EH (cell line): Measurements from ENCODE around the gene KCNQ1.

Source experiments
- DNase-seq: peaks from one replicate; pipeline ENCODE4 v3.0.0-alpha.2; 2015; ENCODE audit warnings: low read depth

Gene KCNQ1

DNA sequence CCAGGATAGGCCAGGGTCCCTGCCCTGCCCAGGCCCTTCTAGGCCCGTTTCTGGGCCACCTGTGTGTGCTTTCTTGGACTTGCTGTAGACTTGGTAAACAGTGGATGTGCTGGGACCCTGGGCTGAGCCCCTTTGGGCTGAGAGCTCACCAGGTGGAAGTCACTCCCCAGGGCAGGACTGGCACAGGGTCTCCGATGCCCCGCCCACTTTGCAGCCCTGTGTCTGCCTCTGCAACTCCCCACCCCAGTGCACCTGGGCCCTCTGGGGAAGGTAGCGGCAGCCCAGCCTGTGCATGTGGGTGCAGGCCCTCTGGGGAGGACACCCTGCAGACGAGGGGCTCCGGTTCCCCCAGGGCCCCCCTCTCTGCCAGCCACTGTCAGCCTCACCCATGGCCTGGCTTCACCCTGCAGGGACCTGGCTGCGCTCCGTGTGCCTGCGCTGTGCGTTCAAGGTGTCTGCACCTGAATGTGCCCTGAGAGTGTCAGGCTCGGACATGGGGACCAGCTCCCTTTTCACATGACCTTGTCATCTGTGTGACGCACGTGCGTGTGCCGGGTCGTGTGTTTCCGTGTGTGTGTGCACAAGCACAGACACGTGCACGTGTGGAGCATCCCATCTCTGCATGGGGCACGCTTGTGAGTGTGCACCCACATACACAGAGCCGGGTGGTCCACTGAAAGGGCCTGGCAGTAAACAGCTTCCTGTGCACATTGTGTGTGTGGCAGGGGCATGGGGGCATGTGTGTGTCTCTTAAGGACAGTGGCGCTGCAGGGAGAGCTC lies 136.5 kb downstream of the KCNQ1 start:
- DNase-seq, result no peak

GRCh38 chr11:2581931-2582350 lies 137.1 kb downstream of the KCNQ1 start:
- no peak for DNase-seq

- no peak for DNase-seq
Measured at GRCh38 chr11:2582351-2582945, 137.6 kb downstream of the KCNQ1 start.

- no peak for DNase-seq
Measured at GRCh38 chr11:2582946-2583604, 138.3 kb downstream of the KCNQ1 start.

DNA sequence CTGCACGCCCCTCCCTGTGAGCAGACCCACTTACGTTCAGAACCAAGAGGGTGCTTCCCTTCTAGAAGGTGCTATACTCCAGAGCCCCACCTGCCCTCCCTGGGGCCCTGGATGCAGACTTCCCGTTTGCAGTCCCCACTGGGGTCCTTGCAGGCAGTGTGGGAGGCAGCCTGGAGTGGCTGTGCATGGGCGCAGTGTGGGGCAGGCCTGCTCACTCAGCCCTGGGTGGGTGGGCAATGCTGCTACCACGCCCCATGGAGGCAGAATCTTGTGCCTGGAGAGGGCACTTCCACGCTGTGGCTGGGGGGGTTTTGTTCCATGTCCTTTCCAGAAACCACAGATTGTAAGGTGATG lies 138.8 kb downstream of the KCNQ1 start:
- DNase-seq, result no peak

- no peak for DNase-seq
Measured at GRCh38 chr11:2584434-2584811, 139.6 kb downstream of the KCNQ1 start.

DNA sequence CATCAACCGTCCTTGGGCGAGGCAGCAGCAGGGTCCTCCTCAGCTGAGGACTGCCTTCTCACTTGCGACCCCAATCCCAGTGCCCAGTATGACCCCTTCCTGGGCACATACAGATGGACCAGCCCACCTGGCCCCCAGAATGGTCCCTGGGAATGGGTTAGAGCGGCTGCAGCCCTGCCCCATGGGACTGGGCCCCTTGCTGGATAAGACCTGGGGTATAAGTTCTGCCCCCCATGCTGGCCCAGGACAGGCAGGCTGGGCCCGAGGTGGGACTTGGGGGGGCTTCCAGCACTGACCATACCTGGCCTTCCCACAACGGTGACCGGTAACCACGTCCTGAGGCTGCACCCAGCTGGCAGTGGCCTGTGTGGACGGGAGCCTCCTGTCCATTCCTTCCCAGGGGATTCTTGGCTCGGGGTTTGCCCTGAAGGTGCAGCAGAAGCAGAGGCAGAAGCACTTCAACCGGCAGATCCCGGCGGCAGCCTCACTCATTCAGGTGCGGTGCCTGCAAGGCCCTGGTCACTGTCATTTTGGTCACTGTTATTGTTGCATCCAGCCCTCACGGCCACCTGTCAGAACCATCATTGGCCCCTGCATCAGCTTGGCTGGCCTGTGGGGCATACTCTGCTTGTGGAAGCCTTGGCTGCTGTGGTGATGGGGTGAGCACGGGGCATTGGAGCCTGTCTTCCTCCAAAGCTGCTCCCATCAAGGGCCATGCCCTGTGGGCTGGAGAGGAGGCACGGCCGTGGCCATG lies 140.2 kb downstream of the KCNQ1 start:
- DNase-seq, result no peak

DNA sequence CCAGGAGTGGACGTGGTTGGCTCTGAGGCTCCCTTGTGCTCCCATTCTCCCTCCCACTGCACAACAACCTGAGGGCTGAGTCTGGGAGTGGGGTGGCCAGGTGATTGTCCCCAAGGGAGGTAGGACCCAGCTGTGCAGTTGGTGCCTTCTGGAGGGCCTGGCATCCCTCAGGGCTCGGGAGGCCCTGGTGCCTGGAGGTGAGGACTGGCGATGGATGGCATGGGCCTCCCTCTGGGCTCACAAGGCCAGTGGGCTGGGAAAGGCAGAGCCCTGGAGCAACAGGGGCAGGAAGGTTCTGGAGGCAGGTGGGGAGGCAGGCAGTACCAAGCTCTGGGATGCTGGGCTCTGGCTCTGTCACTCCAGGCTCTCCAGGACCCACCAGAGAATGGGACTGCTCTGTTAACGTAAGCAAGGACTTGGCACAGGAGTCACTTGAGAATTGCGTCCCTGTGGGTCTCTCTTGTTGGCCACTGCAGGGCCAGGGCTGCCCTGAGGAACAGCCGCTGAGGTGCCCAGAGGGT lies 140.8 kb downstream of the KCNQ1 start:
- DNase-seq, result no peak

DNA sequence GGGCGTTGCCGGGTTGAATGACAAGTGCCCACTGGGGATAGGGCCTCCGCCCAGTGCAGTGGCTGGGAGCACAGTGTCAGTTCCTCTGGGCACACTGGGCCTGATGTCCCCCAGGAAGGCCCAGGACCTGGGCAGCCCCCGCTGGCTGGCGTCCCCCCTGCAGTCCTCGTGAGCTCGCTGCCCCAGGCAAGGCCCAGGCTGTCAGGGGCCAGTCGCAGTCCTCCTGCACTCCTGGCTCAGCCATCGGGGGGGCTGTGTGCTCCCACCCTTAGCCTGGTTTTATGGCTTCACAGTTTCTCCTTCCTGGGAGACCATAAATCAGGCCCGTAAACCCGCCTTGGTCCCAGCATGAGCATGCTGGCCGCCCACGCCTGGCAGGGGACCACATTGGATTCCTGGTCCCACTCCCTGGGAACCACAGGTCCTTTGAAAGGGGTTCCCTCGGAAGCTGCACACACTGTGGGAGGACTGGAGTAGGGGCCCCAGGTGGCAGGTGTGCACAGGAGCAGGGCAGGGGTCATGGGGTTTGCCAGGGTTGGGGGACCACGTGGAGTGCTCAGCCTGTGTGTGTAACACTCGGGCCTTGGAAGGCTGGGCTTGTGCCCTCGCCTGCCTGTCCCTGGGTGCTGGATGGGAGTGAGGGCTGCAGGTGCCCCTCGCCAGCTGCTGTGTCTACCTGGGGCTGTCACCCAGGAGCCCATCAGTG lies 141.4 kb downstream of the KCNQ1 start:
- no peak for DNase-seq

GRCh38 chr11:2586793-2587131 lies 142.0 kb downstream of the KCNQ1 start:
- no peak for DNase-seq

DNA sequence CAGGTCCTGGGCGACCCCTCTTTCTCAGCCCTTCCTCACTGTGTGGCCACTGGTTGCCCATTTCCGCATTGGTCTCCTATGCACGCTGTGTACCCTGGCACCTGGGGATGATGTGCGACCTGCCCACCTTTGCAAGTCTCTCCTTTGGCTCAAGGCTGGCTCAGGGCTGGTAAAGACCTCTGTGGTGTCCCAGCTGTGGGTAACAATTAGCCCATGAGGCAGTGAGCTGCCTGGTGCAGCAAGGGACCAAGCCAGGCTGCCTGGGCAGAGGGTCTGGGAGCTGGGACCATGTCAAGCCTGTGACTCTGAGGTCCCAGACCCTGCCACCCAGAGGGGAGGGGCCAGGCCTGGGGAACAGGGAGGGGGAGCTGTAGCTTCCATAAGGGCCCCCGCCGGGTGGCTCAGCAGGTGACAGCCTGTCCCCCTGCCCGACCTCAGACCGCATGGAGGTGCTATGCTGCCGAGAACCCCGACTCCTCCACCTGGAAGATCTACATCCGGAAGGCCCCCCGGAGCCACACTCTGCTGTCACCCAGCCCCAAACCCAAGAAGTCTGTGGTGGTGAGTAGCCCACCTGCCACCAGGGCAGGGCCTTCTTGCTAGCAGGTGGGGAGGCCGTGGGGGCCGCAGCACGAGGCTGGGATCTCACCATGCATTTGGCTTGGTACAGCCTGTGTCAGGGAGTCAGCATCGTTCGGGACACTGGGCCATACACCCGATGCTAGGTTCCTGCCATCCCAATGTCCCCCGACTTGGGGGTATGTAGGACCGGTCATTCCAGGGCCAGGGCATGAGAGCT lies 142.5 kb downstream of the KCNQ1 start:
- DNase-seq, result no peak

- DNase-seq, result no peak
Measured at GRCh38 chr11:2587976-2588748, 143.4 kb downstream of the KCNQ1 start.

- no peak for DNase-seq
Measured at GRCh38 chr11:2588809-2589537, 144.2 kb downstream of the KCNQ1 start.

DNA sequence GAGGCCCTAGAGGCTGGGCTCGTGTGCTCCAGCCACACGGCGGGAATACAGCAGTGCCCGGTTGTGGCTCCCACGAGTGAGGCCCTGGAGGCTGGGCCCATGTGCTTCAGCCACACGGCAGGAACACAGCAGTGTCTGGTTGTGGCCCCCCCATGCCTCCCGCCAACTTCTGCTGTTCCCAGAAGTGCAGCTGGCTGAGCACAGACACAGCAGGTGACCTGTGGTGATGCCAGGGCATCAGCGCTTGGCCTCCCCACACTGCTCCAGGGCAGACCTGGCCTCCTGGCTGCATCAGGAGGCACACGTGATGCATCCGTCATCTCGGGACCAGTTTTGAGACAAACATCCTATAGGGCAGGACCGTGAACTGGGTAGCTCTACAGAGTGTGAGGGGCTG lies 144.7 kb downstream of the KCNQ1 start:
- no peak for DNase-seq

DNA sequence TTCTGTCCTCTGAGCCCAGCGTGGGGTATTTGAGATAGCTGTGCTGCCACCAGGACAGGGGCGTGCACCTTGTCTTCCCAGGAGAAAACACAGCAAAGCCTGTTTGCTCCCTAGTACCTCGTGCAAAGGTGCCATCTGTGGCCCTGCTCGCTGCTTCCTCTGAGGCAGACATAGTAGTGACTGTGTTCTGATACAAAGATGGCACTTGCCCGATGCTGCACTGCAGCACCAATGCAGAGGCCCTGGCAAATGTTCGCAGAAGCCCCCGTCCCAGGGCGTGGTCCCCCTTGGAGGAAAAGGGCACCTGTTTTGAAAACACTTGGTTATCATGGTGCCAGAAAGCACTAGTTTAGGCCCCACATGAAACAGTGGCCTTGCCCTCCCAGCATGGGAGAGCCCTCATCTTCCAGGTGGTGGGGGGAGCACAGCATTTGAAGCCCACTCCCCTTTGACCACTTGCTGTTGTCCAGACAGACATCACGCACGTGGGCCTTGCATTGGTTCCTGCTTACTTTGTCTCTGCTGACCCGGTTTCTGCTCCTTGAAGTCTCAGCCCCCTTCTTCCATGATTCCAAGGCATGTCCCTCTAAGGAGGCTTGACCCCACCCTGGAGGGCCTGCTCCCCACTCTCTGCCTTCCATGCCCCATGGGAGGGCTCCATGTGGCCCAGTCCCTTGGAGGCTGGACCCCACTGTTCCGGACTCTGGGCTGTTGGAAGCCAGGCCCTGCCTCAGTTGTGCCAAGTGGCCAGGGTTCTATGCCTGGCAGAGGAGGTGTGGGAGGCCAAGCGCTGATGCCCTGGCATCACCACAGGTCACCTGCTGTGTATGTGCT lies 145.5 kb downstream of the KCNQ1 start:
- no peak for DNase-seq

DNA sequence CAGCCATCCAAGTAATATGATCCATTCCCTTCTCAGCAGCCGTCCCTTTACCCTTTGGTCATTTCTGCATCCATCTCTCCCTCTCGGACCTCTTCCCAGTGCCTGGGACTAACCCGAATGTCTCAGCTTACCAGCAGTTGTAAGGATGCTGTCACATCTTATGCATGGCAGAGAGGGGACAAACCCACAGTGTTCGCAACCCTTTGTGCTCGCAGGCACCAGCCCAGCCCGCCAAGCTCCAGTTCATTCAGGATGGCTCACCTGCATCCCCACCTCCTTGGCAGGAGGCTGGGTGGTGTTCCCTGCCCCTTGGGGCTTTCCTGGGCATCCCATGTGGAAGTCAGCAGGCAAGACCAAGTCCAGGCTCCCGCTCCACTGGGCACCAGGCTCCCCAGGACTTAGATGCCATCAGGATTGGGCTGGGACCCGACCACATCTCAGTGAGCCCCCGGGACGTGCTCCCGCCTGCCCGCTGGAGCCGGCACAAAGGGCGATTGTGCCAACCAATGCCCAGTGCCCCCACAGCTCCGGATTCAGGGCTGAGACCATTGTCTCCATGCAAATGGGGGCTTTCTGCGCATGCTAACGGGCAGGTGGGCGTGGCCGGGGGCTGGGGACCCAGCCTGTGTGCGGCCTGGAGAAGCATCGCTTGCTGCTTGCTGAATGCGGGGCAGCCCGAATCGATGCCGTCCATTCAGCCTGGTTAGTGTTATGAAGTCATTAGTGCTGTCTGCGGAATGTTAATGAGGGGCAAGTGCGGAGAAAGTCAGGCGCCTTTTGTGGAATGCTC lies 146.4 kb downstream of the KCNQ1 start:
- no peak for DNase-seq

DNA sequence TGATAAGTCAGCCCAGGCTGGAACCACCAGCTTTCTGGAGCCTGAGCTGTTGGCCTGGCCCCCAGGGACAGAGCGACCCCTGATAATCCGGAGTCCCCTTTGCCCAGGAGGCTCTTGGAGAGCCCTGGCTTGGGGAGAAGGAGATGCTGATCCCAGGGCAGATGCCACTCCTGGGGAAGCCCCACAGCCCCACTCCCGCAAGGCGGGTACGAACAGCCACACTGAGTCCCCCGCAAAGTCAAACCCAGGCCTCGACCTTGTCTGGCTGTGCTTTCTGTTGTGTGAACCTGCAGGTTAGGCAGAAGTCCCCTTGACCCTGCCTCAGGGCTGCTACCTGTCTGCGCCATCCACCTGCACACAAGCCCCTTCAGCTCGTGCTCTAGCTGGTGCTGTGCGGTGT lies 147.0 kb downstream of the KCNQ1 start:
- no peak for DNase-seq
